SK-N-MC (cell line): ENCODE results near the gene NGRN.
"Not testable (repeated sequence)": the region's sequence is repeated elsewhere in the genome, so short reads cannot be mapped to it uniquely, and the experiment has no call there.

ENCODE experiments used
- DNase-seq: peaks from one replicate; pipeline ENCODE4 v3.0.0-alpha.2; 2011; ENCODE audit warnings: low read depth, low spot score
- H3K27ac ChIP-seq: fragments of 200-600 bp; sonication (generic); 2 replicates; pipeline ENCODE4 v1.5.1; 2016; ENCODE audit warnings: mixed run types
- H3K36me3 ChIP-seq: fragments of 200-600 bp; sonication (generic); 2 replicates; pipeline ENCODE4 v1.6.1; 2017; ENCODE audit warnings: antibody characterized with exemption, low read length, mixed read lengths; ENCODE audit not compliant: insufficient read depth
- H3K4me3 ChIP-seq: fragments of 200-600 bp; sonication (generic); 2 replicates; pipeline ENCODE4 v1.5.1; 2016
- H3K9ac ChIP-seq: fragments of 200-600 bp; sonication (generic); 2 replicates; pipeline ENCODE4 v1.8.0; 2017; ENCODE audit warnings: mixed run types, mixed read lengths; ENCODE audit not compliant: insufficient read length
- H3K9me3 ChIP-seq: fragments of 200-600 bp; sonication (generic); 2 replicates; pipeline ENCODE4 v1.6.1; 2017; ENCODE audit warnings: low read depth, mild to moderate bottlenecking, antibody characterized with exemption, low read length, moderate library complexity, mixed read lengths
- EZH2 ChIP-seq: fragments of 200-600 bp; sonication (generic); IDR thresholded peaks from one replicate; pipeline ENCODE4 v1.6.1; 2017; ENCODE audit warnings: antibody characterized with exemption
- FOXP2 ChIP-seq: optimal IDR thresholded peaks from 2 replicates; pipeline ENCODE3; 2011; ENCODE audit warnings: mild to moderate bottlenecking, moderate library complexity; ENCODE audit not compliant: insufficient read depth; ENCODE audit errors: extremely low read length, control extremely low read depth
- POLR2AphosphoS5 ChIP-seq: IDR thresholded peaks from 2 replicates; pipeline ENCODE4 v1.6.1; 2012; ENCODE audit warnings: mild to moderate bottlenecking, low read depth, low read length, borderline replicate concordance

The NGRN gene

DNA sequence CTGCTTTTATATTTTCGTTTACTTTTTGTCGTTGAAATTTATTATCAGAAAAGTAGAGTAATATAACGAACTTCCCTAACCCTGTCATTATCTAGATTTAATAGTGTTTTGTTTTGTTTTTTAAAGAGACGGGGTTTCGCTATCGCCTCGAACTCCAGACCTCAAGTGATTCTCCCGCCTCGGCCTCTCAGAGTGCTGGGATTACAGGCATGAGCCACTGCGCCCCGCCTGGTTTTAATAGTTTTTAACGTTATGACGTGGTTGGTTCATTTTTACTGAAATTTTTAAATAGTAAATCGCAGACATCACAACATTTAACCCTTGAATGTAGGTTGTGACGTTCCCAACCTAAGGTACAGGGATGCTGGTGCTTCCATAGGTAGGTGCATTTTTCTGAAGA is 1.0 kb downstream of the NGRN start:
- peak overlapping the region; percentile 77 for H3K27ac ChIP-seq
- no peak for DNase-seq

DNA sequence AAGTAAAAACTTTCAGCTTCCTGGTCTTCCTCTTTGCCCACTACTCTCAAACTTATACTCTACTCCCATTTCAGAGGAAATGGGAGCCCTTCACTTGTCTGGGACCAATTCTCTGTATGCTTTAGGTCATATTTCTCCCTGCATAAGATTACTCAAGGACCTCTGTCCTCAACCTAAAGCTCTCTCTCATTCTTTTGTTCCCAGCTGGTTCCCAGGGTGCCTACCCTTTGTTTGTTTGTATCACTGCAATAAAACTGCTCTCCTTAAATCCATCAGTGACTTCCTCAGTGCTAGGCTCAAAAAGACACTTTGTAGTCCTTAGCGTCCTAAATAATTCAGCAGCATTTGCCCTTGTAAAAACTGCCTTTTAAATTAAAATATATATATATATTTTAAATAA is 2.9 kb downstream of the NGRN start:
- Histone ChIP-seq H3K9me3 (no peaks in the 10 kb centered on the region), H3K4me3 (peak overlapping the region; percentile 89), H3K27ac (no peak overlapping the region), H3K9ac (no peak overlapping the region), H3K36me3 (peaks cover 58% of the 10 kb centered on the region)
- TF ChIP-seq POLR2AphosphoS5 (no peak), EZH2 (no peak), FOXP2 (no peak)
- no peak for DNase-seq

More for the DNA sequence above, 1.0 kb downstream of the NGRN start:
- peak overlapping the region; percentile 89 for H3K4me3 ChIP-seq
- TF ChIP-seq POLR2AphosphoS5 (no peak), EZH2 (no peak), FOXP2 (no peak)
- H3K9ac ChIP-seq = peak overlapping the region; percentile 86
- peaks cover 42% of the 10 kb centered on the region for H3K36me3 ChIP-seq
- H3K9me3 ChIP-seq = no peaks in the 10 kb centered on the region

DNA sequence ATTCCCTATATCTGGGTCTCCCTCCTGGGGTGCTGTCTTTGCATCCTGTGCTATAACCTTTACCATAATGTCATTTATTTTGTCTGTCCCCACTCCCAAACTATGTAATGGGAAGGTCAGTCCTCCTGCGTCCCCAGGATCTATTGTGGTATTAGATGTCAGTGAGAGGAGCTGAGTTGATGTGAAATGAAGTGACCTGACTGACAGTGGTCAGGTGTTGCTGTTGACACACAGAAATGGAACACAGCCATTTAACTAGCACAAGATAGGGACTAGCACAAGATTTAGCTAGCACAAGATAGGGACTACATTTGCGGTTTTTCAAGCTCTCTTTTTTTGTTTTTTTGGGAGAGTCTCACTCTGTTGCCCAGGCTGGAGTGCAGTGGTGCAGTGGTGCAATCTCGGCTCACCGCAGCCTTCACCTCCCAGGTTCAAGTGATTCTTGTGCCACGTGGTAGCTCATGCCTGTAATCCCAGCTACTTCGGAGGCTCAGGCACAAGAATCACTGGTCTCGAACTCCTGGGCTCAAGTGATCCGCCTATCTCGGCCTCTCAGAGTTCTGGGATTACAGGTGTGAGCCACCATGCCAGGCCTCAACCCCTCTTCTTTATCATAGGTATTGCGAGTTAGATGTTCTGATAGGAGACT is 5.2 kb downstream of the NGRN start:
- TF ChIP-seq EZH2 = no peak
- no peak for TF ChIP-seq POLR2AphosphoS5
- TF ChIP-seq FOXP2 = no peak
- no peaks in the 10 kb centered on the region for H3K9me3 ChIP-seq
- H3K27ac ChIP-seq = no peak overlapping the region
- H3K9ac ChIP-seq = no peak overlapping the region
- peaks cover 62% of the 10 kb centered on the region for H3K36me3 ChIP-seq
- no peak overlapping the region for H3K4me3 ChIP-seq
- no peak for DNase-seq

DNA sequence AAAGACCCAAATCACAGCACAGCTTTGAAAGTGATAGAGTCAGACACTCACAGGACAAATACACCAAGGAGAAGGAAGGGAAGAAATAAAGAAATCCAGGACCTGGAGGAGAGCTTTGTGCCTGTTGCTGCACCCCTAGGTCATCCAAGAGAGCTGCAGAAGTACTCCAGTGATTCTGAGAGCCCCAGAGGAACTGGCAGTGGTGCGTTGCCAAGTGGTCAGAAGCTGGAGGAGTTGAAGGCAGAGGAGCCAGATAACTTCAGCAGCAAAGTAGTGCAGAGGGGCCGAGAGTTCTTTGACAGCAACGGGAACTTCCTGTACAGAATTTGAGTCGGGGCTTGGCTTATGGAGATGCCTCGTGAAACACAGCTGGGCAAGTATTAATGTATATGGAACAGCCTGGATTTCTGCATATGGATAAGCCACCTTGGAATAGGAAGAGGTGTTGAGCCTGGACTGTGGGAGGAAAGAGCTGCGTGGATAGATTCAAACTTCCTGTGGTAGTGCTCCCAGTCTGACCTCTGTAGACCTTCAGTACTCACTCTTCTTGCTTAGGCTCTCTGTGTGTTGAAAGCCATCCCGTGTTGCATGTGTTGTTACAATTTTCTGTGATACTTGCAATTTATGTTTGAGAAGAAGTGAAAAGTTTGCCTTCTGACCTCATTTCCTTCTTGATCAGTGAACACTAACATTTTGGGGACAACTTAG is 6.1 kb downstream of the NGRN start:
- Histone ChIP-seq H3K9me3 (no peaks in the 10 kb centered on the region), H3K27ac (no peak overlapping the region), H3K36me3 (peaks cover 63% of the 10 kb centered on the region), H3K4me3 (no peak overlapping the region), H3K9ac (no peak overlapping the region)
- no peak for DNase-seq
- TF ChIP-seq EZH2 (no peak), FOXP2 (no peak), POLR2AphosphoS5 (no peak)

DNA sequence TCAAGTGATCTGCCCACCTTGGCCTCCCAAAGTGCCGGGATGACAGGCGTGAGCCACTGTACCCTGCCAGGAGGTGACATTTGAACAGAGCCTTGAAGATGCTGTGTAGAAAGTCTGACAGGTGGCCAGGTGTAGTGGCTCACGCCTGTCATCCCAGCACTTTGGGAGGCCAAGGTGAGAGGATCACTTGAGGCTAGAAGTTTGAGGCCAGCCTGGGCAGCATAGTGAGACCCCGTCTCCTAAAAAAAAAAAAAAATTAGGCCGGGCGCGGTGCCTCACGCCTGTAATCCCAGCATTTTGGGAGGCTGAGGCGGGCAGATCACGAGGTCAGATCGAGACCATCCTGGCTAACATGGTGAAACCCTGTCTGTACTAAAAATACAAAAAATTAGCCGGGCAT is 13.0 kb downstream of the NGRN start:
- H3K4me3 ChIP-seq, H3K9ac ChIP-seq, H3K36me3 ChIP-seq, DNase-seq, H3K27ac ChIP-seq, H3K9me3 ChIP-seq: not testable (repeated sequence)

DNA sequence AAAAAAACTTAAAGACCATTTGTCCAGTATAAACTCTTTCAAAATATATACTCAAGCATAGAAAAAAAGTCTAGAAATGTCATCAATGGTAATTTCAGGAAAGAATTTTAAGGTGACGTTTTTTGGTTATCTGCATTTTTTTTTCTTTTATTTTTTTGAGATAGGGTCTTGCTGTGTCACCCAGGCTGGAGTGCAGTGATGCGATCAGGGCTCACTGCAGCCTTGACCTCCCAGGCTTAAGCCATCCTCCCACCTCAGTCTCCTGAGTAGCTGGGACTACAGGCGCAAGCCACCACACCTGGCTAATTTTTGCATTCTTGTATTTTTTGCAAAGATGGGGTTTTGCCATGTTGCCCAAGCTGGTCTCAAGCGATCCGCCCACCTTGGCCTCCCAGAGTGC is 15.3 kb downstream of the NGRN start:
- not testable (repeated sequence) for H3K9ac ChIP-seq, H3K36me3 ChIP-seq, H3K27ac ChIP-seq, H3K9me3 ChIP-seq, DNase-seq, H3K4me3 ChIP-seq

DNA sequence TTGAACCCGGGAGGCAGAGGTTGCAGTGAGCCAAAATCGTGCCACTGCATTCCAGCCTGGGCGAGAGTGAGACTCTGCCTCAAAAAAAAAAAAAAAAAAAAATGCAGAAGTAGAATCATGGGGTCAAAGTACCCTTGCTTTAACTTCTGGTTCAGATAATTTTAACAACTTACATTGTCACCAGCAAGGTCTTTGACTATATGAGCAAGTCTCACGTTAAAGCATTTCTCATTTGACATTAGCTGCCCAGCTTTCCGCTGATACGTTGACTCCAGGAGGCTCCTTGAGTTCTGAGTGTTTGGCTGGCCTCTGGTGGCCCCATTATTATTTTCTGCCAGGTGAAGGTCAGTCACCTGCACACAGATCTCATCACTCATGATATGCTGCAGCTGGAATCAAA is 16.2 kb downstream of the NGRN start:
- H3K4me3 ChIP-seq, DNase-seq, H3K36me3 ChIP-seq: not testable (repeated sequence)

DNA sequence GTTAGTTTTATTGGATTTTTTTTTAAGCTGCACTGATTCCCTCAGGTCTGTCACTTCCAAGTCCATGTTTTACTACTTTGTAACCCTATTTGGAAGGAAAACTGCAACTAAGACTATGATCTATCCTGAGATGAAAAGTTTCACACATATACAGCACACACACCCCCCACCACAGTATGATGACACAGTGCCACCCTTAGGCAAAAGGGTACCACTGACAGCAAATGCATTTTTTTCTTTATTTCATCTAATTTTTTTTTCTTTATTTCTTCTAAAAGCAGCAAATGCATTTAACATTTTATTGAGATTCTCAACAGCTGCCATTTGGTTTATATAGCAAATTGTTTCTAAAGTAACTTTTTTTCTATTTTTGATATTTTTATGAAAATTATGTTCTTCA is 21.2 kb downstream of the NGRN start:
- Histone ChIP-seq H3K9me3 (no peaks in the 10 kb centered on the region), H3K27ac (no peak overlapping the region), H3K36me3 (no peaks in the 10 kb centered on the region), H3K4me3 (no peak overlapping the region), H3K9ac (no peak overlapping the region)
- TF ChIP-seq EZH2 = no peak
- no peak for TF ChIP-seq POLR2AphosphoS5
- TF ChIP-seq FOXP2 = no peak
- DNase-seq = no peak

More for the DNA sequence above, 16.2 kb downstream of the NGRN start:
- not testable (repeated sequence) for H3K9ac ChIP-seq, H3K9me3 ChIP-seq
- peak overlapping the region; percentile 36; the same call in 1 of the 2 replicates for H3K27ac ChIP-seq

DNA sequence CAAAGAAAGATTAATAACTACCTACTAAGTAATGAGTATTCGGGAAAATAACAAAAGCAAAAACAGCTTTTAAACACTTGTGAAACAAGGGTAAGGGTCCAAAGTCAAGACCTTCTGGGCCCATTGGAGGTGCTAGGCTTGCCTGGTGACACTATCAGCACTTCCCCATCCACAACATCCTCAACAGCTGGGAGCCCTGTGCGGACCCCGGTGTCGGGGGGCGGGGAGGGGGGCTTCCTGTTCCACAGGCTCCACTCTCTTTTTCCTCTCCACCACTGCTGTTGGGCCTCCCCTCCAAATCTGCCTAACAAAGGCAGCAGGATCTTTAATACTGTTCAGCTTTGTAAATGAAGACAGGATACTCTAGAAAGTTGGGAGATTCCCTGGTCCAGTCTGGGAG is 21.6 kb downstream of the NGRN start:
- Histone ChIP-seq H3K36me3 (no peaks in the 10 kb centered on the region), H3K4me3 (no peak overlapping the region), H3K9ac (no peak overlapping the region), H3K27ac (no peak overlapping the region), H3K9me3 (no peaks in the 10 kb centered on the region)
- no peak for DNase-seq
- no peak for TF ChIP-seq POLR2AphosphoS5
- no peak for TF ChIP-seq EZH2
- no peak for TF ChIP-seq FOXP2
